Astrocyte of the spinal cord (primary cell): ENCODE measurements around the gene WDR54.
A peak's percentile ranks its signal among the peaks of the same experiment; 100 is the strongest.

Source experiments
- DNase-seq: peaks from one replicate; pipeline ENCODE4 v3.0.0; 2011; ENCODE audit warnings: low read depth, low spot score
- H3K4me3 ChIP-seq: 2 replicates; pipeline ENCODE4 v1.5.1; 2011; ENCODE audit warnings: low read depth, mild to moderate bottlenecking, low read length, moderate library complexity
- CTCF ChIP-seq: IDR thresholded peaks from 2 replicates; pipeline ENCODE4 v1.5.1; 2012; ENCODE audit warnings: low read depth, mild to moderate bottlenecking, low read length, inconsistent platforms
- in situ Hi-C: cut with HindIII; loops from 2 replicates; pipeline ENCODE4 v1.10.0; 2017; ENCODE audit warnings: low sequenced_read_pairs

WDR54 gene

GRCh38 chr2:74430502-74430901, 9.0 kb downstream of the WDR54 start:
- in situ Hi-C loops: no loop called here

GRCh38 chr2:74436111-74436805, 14.7 kb downstream of the WDR54 start:
- H3K4me3 ChIP-seq: no peak overlapping the region
- no peak for TF ChIP-seq CTCF
- in situ Hi-C loops: no loop called here
- no peak for DNase-seq

More at GRCh38 chr2:74430502-74430901, 9.0 kb downstream of the WDR54 start:
- DNase-seq: no peak
- TF ChIP-seq CTCF: no peak
- H3K4me3 ChIP-seq: no peak overlapping the region

GRCh38 chr2:74436848-74437695, 15.5 kb downstream of the WDR54 start:
- in situ Hi-C loops: no loop called here
- no peak overlapping the region for H3K4me3 ChIP-seq
- DNase-seq: peak; percentile 49
- TF ChIP-seq CTCF: no peak

- TF ChIP-seq CTCF: no peak
- no peak overlapping the region for H3K4me3 ChIP-seq
- no peak for DNase-seq
- in situ Hi-C loops: no loop called here
Measured at GRCh38 chr2:74438248-74438647, 16.7 kb downstream of the WDR54 start.

- in situ Hi-C loops: no loop called here
- no peak for TF ChIP-seq CTCF
- peak overlapping the region; percentile 61 for H3K4me3 ChIP-seq
- no peak for DNase-seq
Measured at GRCh38 chr2:74439373-74439772, 17.8 kb downstream of the WDR54 start.

- peak; percentile 51 for DNase-seq
- H3K4me3 ChIP-seq: peak overlapping the region; percentile 61
- TF ChIP-seq CTCF: no peak
- in situ Hi-C loops: no loop called here
Measured at GRCh38 chr2:74439803-74440377, 18.4 kb downstream of the WDR54 start.
